Measurements from ENCODE around the gene ZCCHC24.

The ZCCHC24 gene

DNA sequence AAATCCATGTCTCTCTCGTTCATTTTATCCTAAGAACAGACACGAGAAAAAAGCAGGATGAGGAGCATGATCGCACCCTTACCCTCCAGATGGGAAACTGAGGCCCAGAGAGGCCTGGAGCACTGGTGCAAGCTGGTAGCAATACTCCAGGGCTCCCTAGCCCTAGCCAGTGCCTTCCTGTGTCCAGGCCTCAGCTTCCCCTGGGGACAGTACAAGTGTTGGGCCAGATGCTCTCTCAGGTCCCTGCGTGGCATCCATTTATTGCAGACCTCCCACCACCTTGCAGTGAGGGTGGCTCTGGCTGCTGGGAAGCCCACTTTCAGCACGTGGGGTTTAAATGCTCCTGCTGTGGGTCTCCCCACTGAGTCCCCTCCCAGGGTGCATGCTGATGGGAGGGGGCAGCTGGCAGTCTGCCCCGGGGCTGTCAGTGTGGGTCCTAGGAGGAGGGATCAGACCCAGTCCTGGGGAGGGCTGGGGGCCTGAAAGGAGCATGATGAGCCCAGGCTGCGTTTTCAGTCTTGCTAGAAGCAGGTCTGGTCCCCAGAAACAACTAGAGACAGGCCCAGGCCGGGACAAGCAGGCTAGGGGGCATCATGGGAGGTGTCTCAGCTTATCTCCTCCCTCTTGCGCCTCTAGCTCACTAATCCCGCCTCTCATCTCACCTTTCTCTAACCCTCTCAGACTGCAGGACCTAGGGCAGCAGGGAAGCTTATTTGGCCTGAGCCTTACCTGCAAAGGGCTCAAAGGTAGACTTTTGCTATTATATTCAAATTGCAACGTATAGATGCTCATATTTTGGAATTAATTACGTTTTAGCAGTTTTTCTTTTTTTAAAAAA, 98.8 kb downstream of the ZCCHC24 start:
- H3K4me3 ChIP-seq = peak overlapping the region; percentile 96
- TF ChIP-seq, protein P1, sequence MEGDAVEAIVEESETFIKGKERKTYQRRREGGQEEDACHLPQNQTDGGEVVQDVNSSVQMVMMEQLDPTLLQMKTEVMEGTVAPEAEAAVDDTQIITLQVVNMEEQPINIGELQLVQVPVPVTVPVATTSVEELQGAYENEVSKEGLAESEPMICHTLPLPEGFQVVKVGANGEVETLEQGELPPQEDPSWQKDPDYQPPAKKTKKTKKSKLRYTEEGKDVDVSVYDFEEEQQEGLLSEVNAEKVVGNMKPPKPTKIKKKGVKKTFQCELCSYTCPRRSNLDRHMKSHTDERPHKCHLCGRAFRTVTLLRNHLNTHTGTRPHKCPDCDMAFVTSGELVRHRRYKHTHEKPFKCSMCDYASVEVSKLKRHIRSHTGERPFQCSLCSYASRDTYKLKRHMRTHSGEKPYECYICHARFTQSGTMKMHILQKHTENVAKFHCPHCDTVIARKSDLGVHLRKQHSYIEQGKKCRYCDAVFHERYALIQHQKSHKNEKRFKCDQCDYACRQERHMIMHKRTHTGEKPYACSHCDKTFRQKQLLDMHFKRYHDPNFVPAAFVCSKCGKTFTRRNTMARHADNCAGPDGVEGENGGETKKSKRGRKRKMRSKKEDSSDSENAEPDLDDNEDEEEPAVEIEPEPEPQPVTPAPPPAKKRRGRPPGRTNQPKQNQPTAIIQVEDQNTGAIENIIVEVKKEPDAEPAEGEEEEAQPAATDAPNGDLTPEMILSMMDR (IDR thresholded peaks at IDR 0.05) = no peak
- H3K27ac ChIP-seq = no peak overlapping the region
- peak; percentile 71 for DNase-seq (ENCODE audit: low spot score)

DNA sequence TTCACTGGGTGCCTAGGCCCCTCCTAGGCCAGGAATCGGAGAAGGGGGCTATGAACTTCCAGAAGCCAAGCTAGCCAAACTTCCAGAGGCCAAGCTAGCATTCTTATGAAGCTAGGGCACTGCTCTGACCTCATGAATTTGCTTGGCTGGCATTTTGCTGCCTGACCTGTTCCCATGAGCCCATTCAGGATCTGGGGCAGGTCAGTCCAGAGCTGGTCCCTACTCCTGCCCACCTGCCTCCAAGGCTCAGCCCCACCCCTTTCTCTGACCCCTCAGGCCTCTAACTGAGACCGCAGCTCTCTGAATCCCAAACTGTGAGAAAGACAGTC, 99.4 kb downstream of the ZCCHC24 start:
- Histone ChIP-seq H3K4me3 (no peak overlapping the region), H3K27ac (no peak overlapping the region)
- TF ChIP-seq, protein P1 (IDR thresholded peaks at IDR 0.05) = no peak
- DNase-seq (ENCODE audit: low spot score) = no peak

DNA sequence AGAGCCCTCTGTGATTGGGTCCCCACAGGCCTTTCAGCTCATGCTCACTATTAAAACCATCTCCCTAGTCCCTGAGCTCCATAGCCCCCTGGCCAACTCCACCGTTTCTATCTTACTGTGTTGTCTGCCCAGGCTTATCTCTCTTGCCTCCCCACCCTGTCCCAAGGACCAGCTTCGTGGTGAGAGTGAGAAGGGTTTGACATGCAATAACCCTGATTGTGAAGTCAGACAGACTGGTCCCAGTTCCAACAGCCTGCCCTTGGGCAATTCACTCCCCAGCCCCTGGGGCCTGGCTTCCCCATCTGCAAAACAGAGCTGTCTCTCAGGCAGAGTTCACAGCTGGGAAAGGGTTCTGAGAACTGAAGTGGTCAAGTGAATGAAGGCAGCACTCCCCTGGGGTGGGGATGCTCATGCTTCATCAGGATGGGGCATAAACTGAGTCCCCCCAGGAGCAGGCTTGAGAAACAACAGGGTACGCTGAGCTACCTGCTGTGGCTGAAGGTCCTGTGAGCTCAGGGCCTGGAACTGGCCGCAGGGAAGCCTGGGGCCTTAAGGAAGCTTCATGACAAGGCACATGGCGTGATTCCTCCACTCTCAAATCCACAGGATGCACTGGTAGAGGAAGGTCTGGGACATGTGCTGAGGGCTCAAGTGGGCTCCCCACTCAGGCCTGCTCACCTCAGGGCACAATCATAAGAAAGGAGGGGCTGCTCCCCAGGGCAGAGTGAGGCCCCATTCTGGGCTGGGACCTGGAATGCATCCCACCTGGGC, 100.0 kb downstream of the ZCCHC24 start:
- DNase-seq (ENCODE audit: low spot score) = peak; percentile 69
- TF ChIP-seq, protein P1 (IDR thresholded peaks at IDR 0.05) = no peak
- H3K27ac ChIP-seq = no peak overlapping the region
- no peak overlapping the region for H3K4me3 ChIP-seq

DNA sequence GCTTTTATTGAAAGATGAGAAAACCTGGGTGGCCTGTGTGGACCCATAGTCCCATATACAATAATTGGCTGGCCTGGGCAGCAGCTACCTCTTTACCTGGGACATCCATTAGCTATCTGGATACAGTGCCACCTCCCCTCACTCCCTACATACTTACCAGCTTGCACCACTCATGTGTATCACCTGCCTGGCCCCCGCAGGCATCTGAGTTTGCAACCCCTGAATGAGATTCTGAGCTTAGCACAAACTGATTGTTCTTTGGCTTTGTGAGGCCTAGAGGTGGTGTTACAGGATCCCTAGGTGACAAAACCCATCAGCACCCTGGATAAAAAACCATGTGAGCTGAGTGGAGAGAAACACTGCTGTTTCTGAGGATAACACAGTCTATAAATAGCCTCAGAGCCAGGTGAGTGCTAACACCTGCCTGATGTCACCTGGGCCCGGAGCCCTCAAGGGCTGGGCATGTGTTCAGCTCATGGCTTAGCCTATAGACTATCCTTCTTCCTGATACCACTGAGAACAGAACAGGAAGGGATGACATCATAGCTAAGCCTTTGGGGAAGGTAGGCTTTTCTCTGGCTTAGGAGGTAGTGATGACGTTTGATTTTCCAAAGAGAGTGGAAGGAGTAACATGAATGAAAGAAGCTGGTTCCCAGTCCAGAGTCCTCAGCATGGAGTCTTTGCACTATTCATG, 100.8 kb downstream of the ZCCHC24 start:
- Histone ChIP-seq H3K27ac (no peak overlapping the region), H3K4me3 (no peak overlapping the region)
- TF ChIP-seq, protein P1 (IDR thresholded peaks at IDR 0.05) = no peak
- DNase-seq (ENCODE audit: low spot score) = no peak

DNA sequence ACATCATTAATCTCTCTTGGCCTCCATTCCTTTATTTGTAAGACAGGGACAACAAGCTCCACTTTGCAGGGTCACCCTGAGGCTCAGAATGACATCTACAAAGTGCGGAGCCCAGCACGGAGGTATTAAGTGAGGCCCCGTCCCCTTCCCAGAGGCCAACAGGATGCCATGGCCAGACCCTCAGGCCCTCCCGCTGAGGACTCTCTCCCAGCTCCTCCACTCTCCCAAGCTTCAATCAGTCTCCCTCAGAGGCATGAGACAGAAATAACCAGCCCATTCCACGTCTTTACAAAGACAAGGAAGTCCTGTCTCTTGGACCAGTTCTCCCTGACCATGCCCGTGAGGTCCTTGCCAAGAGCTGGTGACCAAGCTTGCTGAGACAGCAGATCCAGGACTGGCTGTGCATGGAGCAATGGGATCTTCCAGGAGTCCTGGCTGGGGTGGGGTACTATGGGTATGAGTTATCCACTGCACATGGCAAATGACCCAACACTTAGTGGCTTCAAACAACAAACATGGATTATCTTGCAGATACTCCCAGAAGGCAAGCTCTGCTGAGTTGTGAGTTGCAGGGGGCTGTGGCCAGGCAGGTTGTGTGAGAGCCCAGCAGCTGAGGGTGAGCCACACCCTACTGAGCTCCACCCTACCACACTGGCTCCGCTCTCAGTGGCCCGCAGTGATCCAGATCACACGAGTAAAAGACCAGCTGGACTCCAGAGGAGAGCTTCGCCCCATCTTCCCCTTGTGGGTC, 102.4 kb downstream of the ZCCHC24 start:
- TF ChIP-seq, protein P1 (IDR thresholded peaks at IDR 0.05) = no peak
- no peak overlapping the region for H3K4me3 ChIP-seq
- no peak overlapping the region for H3K27ac ChIP-seq
- peak; percentile 69 for DNase-seq (ENCODE audit: low spot score)

DNA sequence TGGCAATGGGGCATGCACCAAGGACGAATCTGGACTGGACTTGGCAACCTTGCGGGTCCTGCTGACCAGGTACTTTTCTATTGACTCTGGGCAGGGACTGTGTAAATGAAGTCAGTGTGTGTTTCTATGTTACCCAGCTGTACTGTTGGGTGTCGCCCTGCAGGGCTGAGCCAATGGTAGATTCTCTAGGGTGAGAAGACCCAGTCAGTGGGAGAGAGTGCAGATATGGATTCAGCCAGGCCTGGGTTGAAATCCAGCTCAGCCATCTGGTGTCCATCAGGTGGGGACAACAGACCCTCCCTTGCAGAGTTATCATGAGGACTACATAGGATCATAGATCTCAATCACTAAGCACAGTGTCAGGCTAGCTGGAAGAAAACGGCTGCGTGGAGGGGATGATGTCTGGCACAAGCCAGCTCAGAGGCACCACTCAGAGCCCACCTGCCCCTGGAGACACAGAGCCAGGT, 103.1 kb downstream of the ZCCHC24 start:
- TF ChIP-seq, protein P1 (IDR thresholded peaks at IDR 0.05) = no peak
- peak; percentile 62 for DNase-seq (ENCODE audit: low spot score)
- no peak overlapping the region for H3K4me3 ChIP-seq
- H3K27ac ChIP-seq = no peak overlapping the region
